ENCODE measurements around the gene DMD. TPM values are rescaled to one million over a fixed set of nuclear protein-coding genes. Genes with fewer than 3 reads are reported as not detected.

The DMD gene
- total RNA-seq, 1 donor from 2014 or later: 22.2 TPM

GRCh38 chrX:32749070-32749469, 462.3 kb downstream of the DMD start:
- H3K9me3 Mint-ChIP-seq (ENCODE audit: unreplicated experiment): no peaks in the 10 kb centered on the region
- DNase-seq (ENCODE audit: low read depth): no peak
- no peak for FAIRE-seq
- H3K36me3 ChIP-seq (ENCODE audit: insufficient read depth, low read length): no peaks in the 10 kb centered on the region
- no peak overlapping the region for H3K27ac ChIP-seq (ENCODE audit: low read depth, low read length)
- no peaks in the 10 kb centered on the region for H3K27me3 ChIP-seq (ENCODE audit: insufficient read depth, low read length)
- no peak overlapping the region for H2AFZ ChIP-seq (ENCODE audit: low read depth, low read length)
- no peak overlapping the region for H3K9ac ChIP-seq (ENCODE audit: low read length)
- H3K36me3 Mint-ChIP-seq (ENCODE audit: low read depth, unreplicated experiment): no peaks in the 10 kb centered on the region
- H3K4me2 ChIP-seq (ENCODE audit: low read length): no peak overlapping the region
- no peaks in the 10 kb centered on the region for H3K4me1 ChIP-seq (ENCODE audit: insufficient read depth, low read length)
- no peaks in the 10 kb centered on the region for H3K27me3 Mint-ChIP-seq (ENCODE audit: low read depth, unreplicated experiment)
- no peaks in the 10 kb centered on the region for H3K4me1 Mint-ChIP-seq (ENCODE audit: low read depth, unreplicated experiment)
- H3K79me2 ChIP-seq (ENCODE audit: insufficient read depth, low read length): no peaks in the 10 kb centered on the region
- H3K4me3 ChIP-seq (ENCODE audit: insufficient read depth, low read depth, low read length): no peak overlapping the region
- H3K27ac Mint-ChIP-seq (ENCODE audit: unreplicated experiment): no peak overlapping the region
- no peak overlapping the region for H3K4me3 Mint-ChIP-seq (ENCODE audit: unreplicated experiment)
- H4K20me1 ChIP-seq (ENCODE audit: insufficient read depth, low read length): no peaks in the 10 kb centered on the region
- no peaks in the 10 kb centered on the region for H3K9me3 ChIP-seq (ENCODE audit: insufficient read depth, low read depth, low read length)
- no peak for TF ChIP-seq EZH2 (IDR thresholded peaks at IDR 0.05; ENCODE audit: insufficient read depth, low read length)
- no peak for TF ChIP-seq CTCF (IDR thresholded peaks at IDR 0.05; ENCODE audit: insufficient read depth, low read depth, low read length)

GRCh38 chrX:32745323-32745722, 466.0 kb downstream of the DMD start:
- no peak for FAIRE-seq

More at GRCh38 chrX:32745323-32745722, 466.0 kb downstream of the DMD start:
- no peak overlapping the region for H3K27ac ChIP-seq (ENCODE audit: low read depth, low read length)
- H3K4me1 Mint-ChIP-seq (ENCODE audit: low read depth, unreplicated experiment): no peaks in the 10 kb centered on the region
- no peaks in the 10 kb centered on the region for H3K9me3 Mint-ChIP-seq (ENCODE audit: unreplicated experiment)
- H3K27ac Mint-ChIP-seq (ENCODE audit: unreplicated experiment): no peak overlapping the region
- H3K36me3 Mint-ChIP-seq (ENCODE audit: low read depth, unreplicated experiment): no peaks in the 10 kb centered on the region
- no peaks in the 10 kb centered on the region for H3K9me3 ChIP-seq (ENCODE audit: insufficient read depth, low read depth, low read length)
- H3K4me3 ChIP-seq (ENCODE audit: insufficient read depth, low read depth, low read length): no peak overlapping the region
- no peak overlapping the region for H2AFZ ChIP-seq (ENCODE audit: low read depth, low read length)
- no peaks in the 10 kb centered on the region for H4K20me1 ChIP-seq (ENCODE audit: insufficient read depth, low read length)
- H3K4me2 ChIP-seq (ENCODE audit: low read length): no peak overlapping the region
- no peak for DNase-seq (ENCODE audit: low read depth)
- no peaks in the 10 kb centered on the region for H3K27me3 Mint-ChIP-seq (ENCODE audit: low read depth, unreplicated experiment)
- no peak overlapping the region for H3K9ac ChIP-seq (ENCODE audit: low read length)
- no peaks in the 10 kb centered on the region for H3K36me3 ChIP-seq (ENCODE audit: insufficient read depth, low read length)
- TF ChIP-seq CTCF (IDR thresholded peaks at IDR 0.05; ENCODE audit: insufficient read depth, low read depth, low read length): no peak
- no peak for TF ChIP-seq EZH2 (IDR thresholded peaks at IDR 0.05; ENCODE audit: insufficient read depth, low read length)
- H3K4me1 ChIP-seq (ENCODE audit: insufficient read depth, low read length): no peaks in the 10 kb centered on the region
- H3K4me3 Mint-ChIP-seq (ENCODE audit: unreplicated experiment): no peak overlapping the region
- no peaks in the 10 kb centered on the region for H3K27me3 ChIP-seq (ENCODE audit: insufficient read depth, low read length)
- no peaks in the 10 kb centered on the region for H3K79me2 ChIP-seq (ENCODE audit: insufficient read depth, low read length)

Measured in astrocyte (in vitro differentiated cells and primary cell).